GM21717 (cell line): Measurements from ENCODE around the gene BROX.
A peak's percentile ranks its signal among the peaks of the same experiment; 100 is the strongest.

Experiments
- ATAC-seq: cut with Tn5 transposase; IDR thresholded peaks from one replicate; pipeline ENCODE4 v1.9.1; 2021; ENCODE audit warnings: mild to moderate bottlenecking, moderate library complexity; ENCODE audit not compliant: unreplicated experiment

The BROX gene

DNA sequence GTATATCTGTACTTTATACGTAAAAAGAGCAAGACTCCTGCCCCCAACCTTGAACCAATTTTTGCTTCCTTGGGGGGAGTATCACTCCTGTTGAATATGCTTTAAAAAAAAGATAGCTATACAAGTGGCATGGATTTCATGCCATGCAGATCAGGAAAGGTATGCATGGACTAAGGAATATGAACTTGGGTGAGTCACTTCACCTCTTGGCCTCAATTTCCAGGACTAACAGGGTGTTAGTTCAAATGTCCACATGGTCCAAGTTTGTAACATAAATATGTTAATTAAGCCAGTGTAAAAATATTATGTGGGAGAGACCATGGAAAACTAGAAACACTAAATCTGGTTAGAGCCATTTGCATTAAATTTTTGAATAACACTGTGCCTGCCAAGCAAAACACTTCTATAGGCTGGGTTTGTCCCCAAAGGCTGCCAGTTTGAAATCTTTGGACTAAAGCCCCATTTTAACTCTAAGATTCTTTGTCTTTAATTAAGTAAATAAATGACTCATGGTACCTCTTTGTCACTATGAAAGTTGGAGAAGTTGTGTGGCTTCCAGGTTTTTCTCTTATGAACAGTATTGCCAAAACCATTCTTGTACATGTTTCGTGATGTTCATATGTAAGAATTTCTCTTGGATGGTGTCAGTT, 57.7 kb downstream of the BROX start:
- no peak for ATAC-seq

DNA sequence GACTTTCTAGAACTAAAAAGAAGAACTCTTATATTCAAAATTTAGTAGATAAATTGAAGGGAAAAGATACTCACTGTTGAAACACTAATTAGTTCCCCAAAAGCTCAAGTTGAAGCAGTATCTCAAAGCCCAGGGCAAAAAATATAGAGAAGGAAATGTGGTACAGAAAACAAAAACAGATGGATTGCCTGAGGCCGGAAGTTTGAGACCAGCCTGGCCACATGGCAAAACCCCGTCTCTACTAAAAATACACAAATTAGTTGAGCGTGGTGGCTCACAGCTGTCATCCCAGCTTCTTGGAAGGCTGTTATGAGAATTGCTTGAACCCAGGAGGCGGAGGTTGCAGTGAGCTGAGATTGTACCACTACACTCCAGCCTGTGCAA, 60.6 kb downstream of the BROX start:
- ATAC-seq, result peak; percentile 89

DNA sequence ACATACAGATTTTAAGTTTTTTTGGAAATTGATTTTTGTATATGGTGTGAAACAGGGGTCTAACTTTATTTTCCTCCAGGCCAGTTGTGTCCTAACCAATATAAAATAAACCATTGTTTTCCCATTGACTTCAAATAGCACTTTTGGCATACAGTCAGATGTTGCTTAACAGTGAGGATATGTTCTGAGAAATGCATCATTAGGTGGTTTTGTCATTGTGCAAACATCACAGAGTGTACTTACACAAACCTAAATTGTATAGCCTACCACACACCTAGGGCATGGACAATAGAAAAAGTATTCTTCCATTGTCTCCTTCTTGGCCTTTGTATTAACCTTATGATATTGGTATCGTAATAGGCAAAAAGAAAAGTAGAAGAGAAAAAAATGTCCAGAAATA, 65.1 kb downstream of the BROX start:
- no peak for ATAC-seq

DNA sequence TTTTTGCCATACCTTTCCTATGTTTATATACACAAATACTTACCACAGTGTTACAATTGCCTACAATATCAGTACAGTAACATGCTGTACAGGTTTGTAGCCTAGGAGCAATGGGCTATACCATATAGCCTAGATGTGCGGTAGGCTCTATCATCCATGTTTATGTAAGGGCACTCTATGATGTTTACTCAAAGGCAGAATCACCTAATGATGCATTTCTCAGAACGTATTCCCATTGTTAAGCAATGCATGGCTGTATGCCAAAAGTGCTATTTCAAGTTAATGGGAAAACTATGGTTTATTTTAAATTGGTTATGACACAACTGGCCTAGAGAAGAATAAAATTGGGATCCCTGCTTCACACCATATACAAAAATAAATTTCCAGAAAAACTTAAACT, 65.6 kb downstream of the BROX start:
- ATAC-seq, result no peak

DNA sequence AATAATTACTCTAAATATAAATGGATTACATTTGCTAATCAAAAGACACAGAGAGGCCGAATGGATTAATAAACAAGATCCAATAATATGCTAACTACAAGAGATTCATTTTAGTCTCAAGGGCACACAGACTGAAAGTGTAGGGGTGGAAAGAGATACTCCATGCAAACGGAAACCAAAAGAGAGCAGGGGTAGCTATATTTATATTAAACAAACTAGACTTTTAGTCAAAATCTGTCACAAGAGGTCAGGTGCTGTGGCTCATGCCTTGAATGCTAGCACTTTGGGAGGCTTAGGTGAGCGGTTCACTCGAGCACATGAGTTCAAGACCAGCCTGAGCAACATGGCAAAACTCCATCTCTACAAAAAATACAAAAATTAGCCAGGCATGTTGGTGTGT, 68.9 kb downstream of the BROX start:
- peak; percentile 58 for ATAC-seq

DNA sequence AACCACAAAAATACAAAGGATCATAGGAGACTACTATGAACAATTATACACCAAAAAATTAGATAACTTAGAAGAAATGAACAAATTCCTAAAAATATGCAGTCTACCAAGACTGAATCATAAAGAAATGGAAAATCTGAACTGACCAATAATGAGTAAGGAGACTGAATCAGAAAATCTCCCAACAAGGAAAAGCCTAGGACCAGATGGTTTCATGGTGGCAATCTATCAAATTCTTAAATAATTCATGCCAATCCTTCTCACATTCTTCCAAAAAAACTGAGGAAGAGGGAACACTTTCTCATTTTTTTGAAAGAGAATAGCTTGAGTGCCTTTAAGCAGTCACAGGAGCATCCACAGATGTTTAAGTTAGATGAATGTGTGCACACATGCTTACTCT, 70.7 kb downstream of the BROX start:
- no peak for ATAC-seq

DNA sequence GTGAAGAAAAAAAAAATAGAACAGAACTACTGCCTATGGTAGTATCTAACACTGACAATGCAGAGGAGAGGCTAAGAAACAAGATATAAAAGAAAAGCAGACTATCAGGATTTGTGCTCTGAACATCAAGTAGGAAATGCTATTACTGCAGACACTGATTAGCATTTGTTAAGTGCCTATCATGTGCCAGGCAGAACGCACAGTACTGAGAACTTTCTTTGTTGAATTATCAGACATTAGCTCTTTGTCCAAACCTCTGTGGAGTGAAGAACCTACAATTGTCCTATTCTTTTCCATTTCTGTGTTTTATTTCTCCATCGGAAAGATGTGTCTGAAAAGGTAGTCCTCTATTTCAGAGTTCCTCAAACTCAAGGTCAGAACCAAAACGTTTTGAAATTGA, 72.0 kb downstream of the BROX start:
- ATAC-seq, result no peak
